Bronchial epithelial cell (primary cell): ENCODE measurements around the gene NEMP2. TPM values are rescaled to one million over a fixed set of nuclear protein-coding genes. Genes with fewer than 3 reads are reported as not detected.

Experiments used
- DNase-seq: peaks from one replicate; pipeline ENCODE4 v3.0.0-alpha.2; 2010; ENCODE audit warnings: low read depth
- FAIRE-seq: peaks from 2 replicates; lab custom pipeline; 2011; peaks lifted over from hg19 to GRCh38; lab: Jason Lieb, UNC
- H3K27me3 ChIP-seq: 2 replicates; pipeline ENCODE4 v1.5.1; 2011; ENCODE audit warnings: low read length; ENCODE audit not compliant: control insufficient read depth, insufficient read depth
- H3K36me3 ChIP-seq: 2 replicates; pipeline ENCODE4 v1.5.1; 2011; ENCODE audit warnings: low read length; ENCODE audit not compliant: control insufficient read depth, insufficient read depth
- H3K4me3 ChIP-seq: 2 replicates; pipeline ENCODE4 v1.5.1; 2011; ENCODE audit warnings: mild to moderate bottlenecking, low read depth, low read length, control low read depth
- CTCF ChIP-seq: IDR thresholded peaks from 2 replicates; pipeline ENCODE4 v1.5.1; 2011; ENCODE audit warnings: mild to moderate bottlenecking, moderate library complexity, low read length, control low read depth, inconsistent platforms; ENCODE audit not compliant: insufficient read depth, severe bottlenecking
- total RNA-seq: library from RNA; depleted of rRNA; stranded (reverse); fragments of >200 nt; gene quantifications from 2 replicates; pipeline ENCODE4 v1.2.1, GENCODE V29; 2014

NEMP2 gene
- total RNA-seq, 1 donor from 2014 or later: 1.8 TPM

- H3K4me3 ChIP-seq: no peak overlapping the region
- no peak for TF ChIP-seq CTCF
- no peak for FAIRE-seq
These were observed 45.7 kb upstream of the NEMP2 start for GRCh38 chr2:190579915-190580846.

GRCh38 chr2:190579058-190579410 is 44.5 kb upstream of the NEMP2 start:
- TF ChIP-seq CTCF: no peak
- DNase-seq (no peak), FAIRE-seq (no peak)
- Histone ChIP-seq H3K4me3 (no peak overlapping the region), H3K36me3 (no peaks in the 10 kb centered on the region), H3K27me3 (no peaks in the 10 kb centered on the region)

More at GRCh38 chr2:190579915-190580846, 45.7 kb upstream of the NEMP2 start:
- Histone ChIP-seq H3K36me3 (no peaks in the 10 kb centered on the region), H3K27me3 (no peaks in the 10 kb centered on the region)
- peak; percentile 34 for DNase-seq

- FAIRE-seq: peak; percentile 86
- Histone ChIP-seq H3K27me3 (no peaks in the 10 kb centered on the region), H3K4me3 (no peak overlapping the region), H3K36me3 (no peaks in the 10 kb centered on the region)
- peak; percentile 90 for DNase-seq
- no peak for TF ChIP-seq CTCF
These were observed 43.9 kb upstream of the NEMP2 start for GRCh38 chr2:190578158-190579057.

- H3K4me3 ChIP-seq: no peak overlapping the region
- FAIRE-seq (no peak), DNase-seq (peak; percentile 82)
- no peaks in the 10 kb centered on the region for H3K36me3 ChIP-seq
- no peaks in the 10 kb centered on the region for H3K27me3 ChIP-seq
- no peak for TF ChIP-seq CTCF
These were observed 42.1 kb upstream of the NEMP2 start for GRCh38 chr2:190576573-190576972.

GRCh38 chr2:190575263-190575662 is 40.7 kb upstream of the NEMP2 start:
- no peaks in the 10 kb centered on the region for H3K27me3 ChIP-seq
- H3K36me3 ChIP-seq: no peaks in the 10 kb centered on the region
- DNase-seq (no peak), FAIRE-seq (no peak)
- TF ChIP-seq CTCF: no peak
- H3K4me3 ChIP-seq: no peak overlapping the region
